SU-DHL-6 (cell line): ENCODE measurements around the gene CYP2J2.
"Not testable (repeated sequence)": the region's sequence is repeated elsewhere in the genome, so short reads cannot be mapped to it uniquely, and the experiment has no call there.

Source experiments
- EZH2phosphoT487 ChIP-seq: fragments of 200-600 bp; sonication (generic), shearing (Covaris generic); conservative IDR thresholded peaks from 2 replicates; pipeline ENCODE4 v1.6.1; 2018; ENCODE audit warnings: mild to moderate bottlenecking, antibody characterized with exemption, low read length, moderate library complexity, mixed read lengths
- TF ChIP-seq, protein P1 (sequence below): fragments of 200-600 bp; sonication (generic); IDR thresholded peaks from one replicate; pipeline ENCODE4 v1.5.1; 2017; ENCODE audit warnings: antibody characterized with exemption, mild to moderate bottlenecking, low read length, moderate library complexity; ENCODE audit not compliant: insufficient read depth, poor library complexity, severe bottlenecking

DNA sequence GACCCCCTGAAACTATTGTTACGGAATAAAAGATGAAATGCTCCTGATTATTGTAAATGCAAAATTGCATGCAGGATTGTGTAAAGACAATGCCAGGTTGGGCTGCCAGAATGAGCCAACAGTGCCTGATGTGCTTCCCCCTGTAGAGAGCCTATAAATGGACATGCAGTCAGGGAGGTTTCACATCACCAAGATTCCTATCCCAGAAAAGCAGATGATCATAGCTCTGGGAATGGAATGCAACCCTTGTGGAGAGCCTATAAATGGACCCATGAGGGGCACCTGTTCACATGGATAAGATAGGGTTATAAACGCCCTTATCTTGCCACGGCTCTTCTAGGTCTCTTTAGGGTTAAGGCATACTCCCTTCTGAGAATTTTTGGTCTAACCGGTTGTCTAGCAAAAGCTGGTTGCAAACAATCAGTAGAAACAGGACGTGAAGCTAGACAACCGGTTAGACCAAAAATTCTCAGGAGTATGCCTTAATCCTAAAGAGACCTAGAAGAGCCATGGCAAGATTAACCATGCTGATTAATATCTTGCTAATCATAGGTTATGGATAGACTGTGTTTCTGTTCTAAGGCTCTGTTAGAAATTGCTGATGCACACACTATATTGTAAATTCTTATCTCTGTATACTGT, 5.2 kb downstream of the CYP2J2 start:
- TF ChIP-seq, protein P1, sequence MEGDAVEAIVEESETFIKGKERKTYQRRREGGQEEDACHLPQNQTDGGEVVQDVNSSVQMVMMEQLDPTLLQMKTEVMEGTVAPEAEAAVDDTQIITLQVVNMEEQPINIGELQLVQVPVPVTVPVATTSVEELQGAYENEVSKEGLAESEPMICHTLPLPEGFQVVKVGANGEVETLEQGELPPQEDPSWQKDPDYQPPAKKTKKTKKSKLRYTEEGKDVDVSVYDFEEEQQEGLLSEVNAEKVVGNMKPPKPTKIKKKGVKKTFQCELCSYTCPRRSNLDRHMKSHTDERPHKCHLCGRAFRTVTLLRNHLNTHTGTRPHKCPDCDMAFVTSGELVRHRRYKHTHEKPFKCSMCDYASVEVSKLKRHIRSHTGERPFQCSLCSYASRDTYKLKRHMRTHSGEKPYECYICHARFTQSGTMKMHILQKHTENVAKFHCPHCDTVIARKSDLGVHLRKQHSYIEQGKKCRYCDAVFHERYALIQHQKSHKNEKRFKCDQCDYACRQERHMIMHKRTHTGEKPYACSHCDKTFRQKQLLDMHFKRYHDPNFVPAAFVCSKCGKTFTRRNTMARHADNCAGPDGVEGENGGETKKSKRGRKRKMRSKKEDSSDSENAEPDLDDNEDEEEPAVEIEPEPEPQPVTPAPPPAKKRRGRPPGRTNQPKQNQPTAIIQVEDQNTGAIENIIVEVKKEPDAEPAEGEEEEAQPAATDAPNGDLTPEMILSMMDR: not testable (repeated sequence)
- TF ChIP-seq EZH2phosphoT487: not testable (repeated sequence)
